Left ventricle myocardium superior (tissue), 1 donor: Measurements from ENCODE around the gene UBE2J1. TPM values are rescaled to one million over a fixed set of nuclear protein-coding genes. Genes with fewer than 3 reads are reported as not detected.

ENCODE experiments used
- total RNA-seq: library from RNA; stranded (reverse); fragmentation: NEBNext Ultra II Directional; extraction: Animal tissue kit (Norgen Biotek cat#: 25700); gene quantifications from one replicate; pipeline ENCODE4 v1.2.1, GENCODE V29; 2021
- donor health status: DM: no; HTN: yes; CAD: no; lungs with severe emphysema.

UBE2J1 gene
- total RNA-seq, 1 donor from 2014 or later: 13.6 TPM

Other genes starting within 250 kb of the UBE2J1 start
- 0.07 TPM for gene SRSF12, start 234.7 kb downstream of the UBE2J1 start, total RNA-seq
- gene PM20D2, start 206.7 kb downstream of the UBE2J1 start, total RNA-seq: 11.8 TPM
- not detected for gene GABRR1, start 135.4 kb downstream of the UBE2J1 start, total RNA-seq
- 0.52 TPM for gene GABRR2, start 37.4 kb downstream of the UBE2J1 start, total RNA-seq
- gene RRAGD, start 59.6 kb upstream of the UBE2J1 start, total RNA-seq: 160 TPM
- gene ANKRD6, start 80.4 kb upstream of the UBE2J1 start, total RNA-seq: 21.4 TPM